HCT116 (cell line): ENCODE measurements around the gene OPCML. TPM values are rescaled to one million over a fixed set of nuclear protein-coding genes. Genes with fewer than 3 reads are reported as not detected.

Experiments
- ATAC-seq: fragments of 200-7000 bp; cut with Tn5 transposase; 2 replicates; pipeline ENCODE4 v1.9.1; 2020; ENCODE audit warnings: mild to moderate bottlenecking, moderate library complexity
- BruUV-seq: library from RNA; stranded (reverse); fragments of 400-500 nt; replicated peaks from 2 replicates; lab custom pipeline; 2021; lab: Mats Ljungman, UMichigan
- CTCF ChIA-PET: fragments of 300-600 bp; sonication (Branson Sonifier 250); formaldehyde crosslinking; loops from one replicate; lab custom pipeline; 2021; ENCODE audit warnings: antibody characterized with exemption; lab: Charles Lee
- POLR2A ChIA-PET: fragments of 300-600, 350-600 bp; sonication (Branson Sonifier 250); formaldehyde crosslinking; loops from one replicate; lab custom pipeline; 2021; ENCODE audit warnings: antibody characterized with exemption; lab: Charles Lee
- RAD21 ChIA-PET, 2 experiments: fragments of 300-600 bp; sonication (Branson Sonifier 250); formaldehyde crosslinking; loops; one replicate each; lab custom pipeline; 2023; ENCODE audit warnings: low total read pairs in 2 of 2; ENCODE audit not compliant: uncharacterized antibody in 2 of 2, unreplicated experiment in 2 of 2, low non-redundant PET in 1 of 2; lab: Charles Lee
- DNase-seq: peaks from one replicate; pipeline ENCODE4 v3.0.0-alpha.2; 2010; ENCODE audit warnings: low read depth, low spot score
- H2AFZ ChIP-seq: fragments of 200-600 bp; shearing (Covaris generic), sonication (generic); 2 replicates; pipeline ENCODE4 v1.6.1; 2017; ENCODE audit warnings: low read depth, mixed run types, mixed read lengths, antibody characterized with exemption, low read length; ENCODE audit not compliant: poor library complexity, severe bottlenecking
- H3K27ac ChIP-seq: 2 replicates; pipeline ENCODE4 v1.5.1; 2012; ENCODE audit warnings: low read depth, low read length
- H3K27me3 ChIP-seq: fragments of 200-600 bp; sonication (generic); 2 replicates; pipeline ENCODE4 v1.6.1; 2016; ENCODE audit warnings: mixed run types, low read length, mixed read lengths; ENCODE audit not compliant: insufficient read depth
- H3K36me3 ChIP-seq, 2 experiments: fragments of 200-500 bp in 1 of 2; fragments of 200-600 bp in 1 of 2; sonication (Bioruptor generic) in 1 of 2; sonication (generic) in 1 of 2; 2 replicates each; pipeline versions ENCODE4 v1.5.1 to v1.6.1; 2014 to 2016; ENCODE audit warnings: low read length in 2 of 2, inconsistent platforms in 1 of 2, mixed read lengths in 1 of 2, mixed run types in 1 of 2; ENCODE audit not compliant: insufficient read depth in 2 of 2, control insufficient read depth in 1 of 2
- H3K4me1 ChIP-seq, 2 experiments: fragments of 200-600 bp in 1 of 2; sonication (generic) in 1 of 2; 2 replicates each; pipeline versions ENCODE4 v1.5.1 to v1.6.1; 2012 to 2017; ENCODE audit warnings: low read length in 2 of 2, inconsistent platforms in 1 of 2, mild to moderate bottlenecking in 1 of 2, mixed read lengths in 1 of 2, mixed run types in 1 of 2, moderate library complexity in 1 of 2; ENCODE audit not compliant: insufficient read depth in 2 of 2, control insufficient read depth in 1 of 2
- H3K4me2 ChIP-seq: fragments of 200-600 bp; sonication (generic); 2 replicates; pipeline ENCODE4 v1.6.1; 2017; ENCODE audit warnings: mixed run types, low read length, mixed read lengths
- H3K4me3 ChIP-seq, 2 experiments: fragments of 200-600 bp in 1 of 2; sonication (generic) in 1 of 2; replicated peaks in 1 of 2; 2 replicates each; pipeline ENCODE4 v1.5.1; 2011 to 2016; ENCODE audit warnings: low read length in 2 of 2, control low read depth in 1 of 2, low read depth in 1 of 2, mild to moderate bottlenecking in 1 of 2, mixed read lengths in 1 of 2, mixed run types in 1 of 2
- H3K79me2 ChIP-seq: fragments of 200-600 bp; sonication (generic); 2 replicates; pipeline ENCODE4 v1.6.1; 2017; ENCODE audit warnings: mild to moderate bottlenecking, mixed run types, low read length, moderate library complexity, mixed read lengths; ENCODE audit not compliant: insufficient read depth
- H3K9ac ChIP-seq: fragments of 200-600 bp; sonication (generic); 2 replicates; pipeline ENCODE4 v1.6.1; 2016; ENCODE audit warnings: low read length, mixed read lengths
- H3K9me2 ChIP-seq: fragments of 200-600 bp; sonication (generic), shearing (Covaris generic); 2 replicates; pipeline ENCODE4 v1.6.1; 2017; ENCODE audit warnings: mixed run types, mild to moderate bottlenecking, moderate library complexity; ENCODE audit not compliant: insufficient read depth
- H3K9me3 ChIP-seq, 2 experiments: fragments of 200-500 bp in 1 of 2; fragments of 200-600 bp in 1 of 2; sonication (Bioruptor generic) in 1 of 2; sonication (generic) in 1 of 2; 2 replicates each; pipeline ENCODE4 v1.6.1; 2014 to 2017; ENCODE audit warnings: low read length in 2 of 2, mixed read lengths in 2 of 2, inconsistent platforms in 1 of 2, low read depth in 1 of 2, mild to moderate bottlenecking in 1 of 2, mixed run types in 1 of 2, moderate library complexity in 1 of 2; ENCODE audit not compliant: control insufficient read depth in 1 of 2, insufficient read depth in 1 of 2
- H4K20me1 ChIP-seq: fragments of 200-600 bp; sonication (generic), shearing (Covaris generic); 2 replicates; pipeline ENCODE4 v1.6.1; 2017; ENCODE audit warnings: mixed run types, mild to moderate bottlenecking, moderate library complexity; ENCODE audit not compliant: insufficient read depth
- EGR1 ChIP-seq: IDR thresholded peaks from 2 replicates; pipeline ENCODE4 v1.6.1; 2012; ENCODE audit warnings: low read depth
- EZH2phosphoT487 ChIP-seq: fragments of 200-600 bp; IDR thresholded peaks from 2 replicates; pipeline ENCODE4 v1.6.1; 2018; ENCODE audit warnings: antibody characterized with exemption, borderline replicate concordance
- SIN3A ChIP-seq: IDR thresholded peaks from 2 replicates; pipeline ENCODE4 v1.6.1; 2012; ENCODE audit warnings: low read depth
- intact Hi-C: fragments of 100-400 bp; cut with micrococcal nuclease; formaldehyde crosslinking; loops from 2 replicates; pipeline ENCODE4 v1.10.0; 2022
- total RNA-seq: library from RNA; stranded (reverse); gene quantifications from one replicate; pipeline ENCODE4 v1.2.1, GENCODE V29; 2021; ENCODE audit not compliant: unreplicated experiment
- TF ChIP-seq, protein P1 (sequence below): IDR thresholded peaks from 2 replicates; pipeline ENCODE4 v1.6.1; 2011; ENCODE audit warnings: mild to moderate bottlenecking, low read length, moderate library complexity; ENCODE audit not compliant: insufficient replicate concordance; ENCODE audit errors: extremely low read depth
- TF ChIP-seq, protein P2 (sequence below), 3 experiments: fragments of 200-600 bp in 1 of 3; sonication (generic) in 1 of 3; IDR thresholded peaks in 2 of 3; conservative IDR thresholded peaks in 1 of 3; 2 replicates each; pipeline ENCODE4 v1.5.1; 2012 to 2017; ENCODE audit warnings: low read depth in 2 of 3, low read length in 2 of 3, antibody characterized with exemption in 1 of 3, borderline replicate concordance in 1 of 3, control low read depth in 1 of 3, mild to moderate bottlenecking in 1 of 3, mixed read lengths in 1 of 3, mixed run types in 1 of 3, moderate library complexity in 1 of 3; ENCODE audit not compliant: insufficient read depth in 1 of 3
- TF ChIP-seq, protein P3 (sequence below): IDR thresholded peaks from 2 replicates; pipeline ENCODE4 v1.6.1; 2012

The OPCML gene
- total RNA-seq, 1 experiment from 2014 or later = not detected

DNA sequence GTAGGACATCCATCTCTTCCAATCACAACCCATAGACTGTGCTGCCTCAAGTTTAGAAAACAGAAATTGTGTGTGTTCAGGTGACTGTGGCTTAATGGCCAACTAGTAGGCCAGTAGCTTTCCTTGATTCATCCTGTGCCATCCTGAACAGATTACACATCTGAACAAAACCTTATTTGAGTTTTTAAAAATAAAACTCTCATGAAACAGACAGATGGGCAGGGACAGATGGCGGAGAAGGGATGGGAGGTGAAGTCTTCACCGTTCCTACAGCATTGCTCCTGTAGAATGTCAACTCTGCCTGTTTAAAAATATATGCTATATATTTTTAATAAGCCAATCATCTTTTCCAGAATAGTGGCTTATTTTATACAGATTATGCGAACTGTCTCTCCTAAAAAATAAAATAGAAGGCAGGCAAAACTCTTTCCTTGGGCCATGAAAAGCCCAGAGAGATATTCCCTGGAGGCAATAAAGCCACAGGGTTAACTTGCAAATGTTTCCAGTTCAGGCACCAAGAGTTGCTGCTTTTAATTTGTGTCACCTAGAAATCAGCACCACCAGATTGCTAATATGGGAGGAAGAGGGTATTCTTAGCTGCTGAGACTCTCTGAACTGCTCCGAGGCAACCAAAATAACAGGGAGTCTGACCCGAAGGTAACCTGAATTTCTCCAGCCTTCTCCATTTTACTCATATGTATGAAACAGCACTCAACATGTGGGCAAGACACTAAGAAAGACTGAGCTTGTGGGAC is 861.2 kb downstream of the OPCML start:
- no peak overlapping the region for H3K27ac ChIP-seq
- no peak overlapping the region for H3K4me2 ChIP-seq
- H3K4me1 ChIP-seq = no peaks in the 10 kb centered on the region
- peaks cover 16 to 23% of the 10 kb centered on the region in 2 experiments; a peak in 2 of 4 replicates for H3K9me3 ChIP-seq
- ATAC-seq (no peak), DNase-seq (no peak)
- H3K9me2 ChIP-seq = no peaks in the 10 kb centered on the region
- no peak overlapping the region for H2AFZ ChIP-seq
- BruUV-seq = no TSS peak
- no peak overlapping the region for H3K9ac ChIP-seq
- H3K36me3 ChIP-seq = no peaks in the 10 kb centered on the region
- POLR2A ChIA-PET = no interaction called here
- no peak overlapping the region for H3K4me3 ChIP-seq
- RAD21 ChIA-PET = no interaction called here
- H3K27me3 ChIP-seq = no peaks in the 10 kb centered on the region
- H3K79me2 ChIP-seq = no peaks in the 10 kb centered on the region
- no peaks in the 10 kb centered on the region for H4K20me1 ChIP-seq
- CTCF ChIA-PET = no interaction called here
- intact Hi-C loops = no loop called here
- TF ChIP-seq, protein P1, sequence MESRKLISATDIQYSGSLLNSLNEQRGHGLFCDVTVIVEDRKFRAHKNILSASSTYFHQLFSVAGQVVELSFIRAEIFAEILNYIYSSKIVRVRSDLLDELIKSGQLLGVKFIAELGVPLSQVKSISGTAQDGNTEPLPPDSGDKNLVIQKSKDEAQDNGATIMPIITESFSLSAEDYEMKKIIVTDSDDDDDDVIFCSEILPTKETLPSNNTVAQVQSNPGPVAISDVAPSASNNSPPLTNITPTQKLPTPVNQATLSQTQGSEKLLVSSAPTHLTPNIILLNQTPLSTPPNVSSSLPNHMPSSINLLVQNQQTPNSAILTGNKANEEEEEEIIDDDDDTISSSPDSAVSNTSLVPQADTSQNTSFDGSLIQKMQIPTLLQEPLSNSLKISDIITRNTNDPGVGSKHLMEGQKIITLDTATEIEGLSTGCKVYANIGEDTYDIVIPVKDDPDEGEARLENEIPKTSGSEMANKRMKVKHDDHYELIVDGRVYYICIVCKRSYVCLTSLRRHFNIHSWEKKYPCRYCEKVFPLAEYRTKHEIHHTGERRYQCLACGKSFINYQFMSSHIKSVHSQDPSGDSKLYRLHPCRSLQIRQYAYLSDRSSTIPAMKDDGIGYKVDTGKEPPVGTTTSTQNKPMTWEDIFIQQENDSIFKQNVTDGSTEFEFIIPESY = no peak
- TF ChIP-seq EGR1 (no peak), EZH2phosphoT487 (no peak), SIN3A (no peak)
- TF ChIP-seq, protein P2, sequence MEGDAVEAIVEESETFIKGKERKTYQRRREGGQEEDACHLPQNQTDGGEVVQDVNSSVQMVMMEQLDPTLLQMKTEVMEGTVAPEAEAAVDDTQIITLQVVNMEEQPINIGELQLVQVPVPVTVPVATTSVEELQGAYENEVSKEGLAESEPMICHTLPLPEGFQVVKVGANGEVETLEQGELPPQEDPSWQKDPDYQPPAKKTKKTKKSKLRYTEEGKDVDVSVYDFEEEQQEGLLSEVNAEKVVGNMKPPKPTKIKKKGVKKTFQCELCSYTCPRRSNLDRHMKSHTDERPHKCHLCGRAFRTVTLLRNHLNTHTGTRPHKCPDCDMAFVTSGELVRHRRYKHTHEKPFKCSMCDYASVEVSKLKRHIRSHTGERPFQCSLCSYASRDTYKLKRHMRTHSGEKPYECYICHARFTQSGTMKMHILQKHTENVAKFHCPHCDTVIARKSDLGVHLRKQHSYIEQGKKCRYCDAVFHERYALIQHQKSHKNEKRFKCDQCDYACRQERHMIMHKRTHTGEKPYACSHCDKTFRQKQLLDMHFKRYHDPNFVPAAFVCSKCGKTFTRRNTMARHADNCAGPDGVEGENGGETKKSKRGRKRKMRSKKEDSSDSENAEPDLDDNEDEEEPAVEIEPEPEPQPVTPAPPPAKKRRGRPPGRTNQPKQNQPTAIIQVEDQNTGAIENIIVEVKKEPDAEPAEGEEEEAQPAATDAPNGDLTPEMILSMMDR (IDR thresholded peaks at IDR 0.05 in 2 of 3, conservative IDR thresholded peaks at IDR 0.05 in 1 of 3; ENCODE audit: borderline replicate concordance in 1 of 3, insufficient read depth in 1 of 3, low read depth in 2 of 3, low read length in 2 of 3) = no peak
- TF ChIP-seq, protein P3, sequence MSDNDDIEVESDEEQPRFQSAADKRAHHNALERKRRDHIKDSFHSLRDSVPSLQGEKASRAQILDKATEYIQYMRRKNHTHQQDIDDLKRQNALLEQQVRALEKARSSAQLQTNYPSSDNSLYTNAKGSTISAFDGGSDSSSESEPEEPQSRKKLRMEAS = no peak
